Fibroblast of upper back skin (primary cell): Measurements from ENCODE around the gene NAT10.

Source experiments
- DNase-seq: peaks from one replicate; pipeline ENCODE4 v3.0.0-alpha.2; 2013

The NAT10 gene

DNA sequence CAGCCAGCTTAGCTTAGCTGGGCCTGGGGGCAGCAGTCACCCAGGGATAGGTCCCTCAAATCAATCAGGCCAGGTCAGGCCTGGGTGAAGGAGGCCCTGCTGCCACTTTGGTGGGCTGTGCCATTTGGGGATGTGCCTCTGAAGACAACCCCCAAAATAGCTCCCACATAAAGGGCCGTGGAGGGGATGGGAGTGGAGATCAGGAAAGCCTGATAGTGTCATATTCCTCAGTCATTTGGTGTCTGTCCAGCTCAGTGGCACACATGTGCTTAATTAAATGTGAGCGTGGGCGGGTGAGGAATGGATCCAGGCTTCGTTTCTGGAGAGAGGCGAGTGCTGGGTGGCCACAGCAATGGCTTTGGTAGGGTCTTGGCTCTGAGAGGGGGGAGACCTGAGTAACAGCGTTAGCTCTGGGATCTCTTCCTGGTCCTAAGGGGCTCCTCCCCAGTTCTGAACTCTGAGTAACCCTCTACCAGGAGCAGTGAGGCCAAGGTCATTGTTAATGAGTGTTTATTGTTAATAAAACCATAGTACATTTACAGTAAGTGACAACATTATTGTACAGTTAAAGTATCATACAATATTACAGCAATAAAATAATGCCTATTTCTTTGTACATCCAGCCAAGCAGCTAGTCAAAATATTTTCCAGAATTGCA is 45.2 kb downstream of the NAT10 start:
- peak; percentile 43 for DNase-seq

GRCh38 chr11:34151166-34151565 is 45.7 kb downstream of the NAT10 start:
- no peak for DNase-seq

DNA sequence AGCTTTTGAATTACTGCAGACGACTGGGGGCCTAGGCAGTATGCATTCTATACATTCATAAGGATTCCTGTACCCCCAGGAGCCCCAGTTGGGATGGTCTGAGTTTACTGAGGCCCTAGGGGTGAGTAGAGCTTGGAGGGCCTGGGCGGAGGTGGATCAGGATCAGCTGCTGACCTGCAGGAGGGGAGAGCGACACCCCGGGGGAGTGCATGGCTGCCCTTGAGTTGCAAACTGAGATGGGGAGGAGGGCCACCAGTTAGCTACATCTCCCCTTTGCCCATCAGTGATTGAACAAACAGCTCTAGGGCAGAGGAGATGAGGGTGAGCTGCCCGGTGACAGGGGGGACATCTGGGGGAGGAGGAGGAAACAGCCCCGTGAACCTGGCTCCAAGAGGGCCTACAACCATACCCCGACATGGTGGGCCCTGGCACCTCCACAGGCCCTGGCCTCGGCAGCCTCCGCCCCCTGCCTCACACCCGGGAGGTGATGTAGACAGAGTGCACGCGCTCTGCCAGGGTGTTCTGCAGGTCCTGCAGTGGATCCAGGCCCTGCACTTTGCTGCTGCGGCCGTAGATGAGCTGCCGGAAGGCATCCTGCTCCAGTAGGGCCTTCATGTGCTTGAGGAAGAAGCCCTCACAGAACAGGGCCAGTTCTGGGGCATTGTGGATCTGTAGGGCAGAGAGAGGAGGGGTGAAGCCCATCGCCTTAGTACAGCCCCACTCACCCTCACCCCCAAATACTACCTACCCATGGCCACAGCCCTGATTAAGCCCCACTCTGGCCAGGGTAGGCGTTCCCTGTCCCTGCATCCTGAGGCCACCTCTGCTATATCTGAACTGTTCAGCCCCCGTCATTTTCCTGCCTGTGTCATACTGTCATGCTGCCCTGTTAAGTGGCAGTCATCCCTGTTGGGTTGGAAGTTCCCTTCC is 46.8 kb downstream of the NAT10 start:
- DNase-seq = no peak

GRCh38 chr11:34154059-34154875 is 48.8 kb downstream of the NAT10 start:
- DNase-seq = no peak

DNA sequence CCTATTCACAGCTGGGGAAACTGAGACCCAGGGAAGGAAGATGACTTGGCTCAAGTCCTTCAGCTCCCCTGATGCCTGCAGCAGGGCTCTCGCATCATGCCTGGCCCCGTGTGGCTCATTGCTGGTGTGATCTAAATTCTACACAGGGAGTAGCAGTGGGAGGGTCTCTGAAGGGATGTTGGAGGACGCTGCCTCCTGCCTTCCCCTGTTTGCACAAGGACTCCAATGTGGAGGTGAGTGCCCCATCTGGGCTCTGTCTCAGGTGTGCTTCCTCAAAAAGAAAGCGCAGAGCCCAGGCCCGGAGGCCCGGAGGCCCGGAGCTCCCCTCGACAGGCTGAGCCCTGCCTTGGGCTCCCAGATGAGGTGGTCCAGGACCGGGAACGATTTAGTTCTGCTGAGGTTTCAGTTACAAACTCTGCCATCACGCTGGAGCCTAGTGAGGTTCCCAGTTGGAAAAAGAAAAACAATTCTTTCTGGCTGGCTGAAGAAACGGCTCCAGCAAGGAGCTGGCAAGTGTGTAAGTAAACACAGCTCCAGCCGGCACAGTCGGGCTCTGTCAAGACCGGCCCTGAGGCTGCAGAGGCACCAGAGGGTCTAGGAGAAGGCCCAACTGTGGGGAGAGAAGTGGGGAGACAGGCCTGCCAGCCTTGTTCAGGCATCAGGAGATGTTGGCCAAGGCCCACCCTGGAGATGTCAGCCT is 49.8 kb downstream of the NAT10 start:
- DNase-seq = no peak

DNA sequence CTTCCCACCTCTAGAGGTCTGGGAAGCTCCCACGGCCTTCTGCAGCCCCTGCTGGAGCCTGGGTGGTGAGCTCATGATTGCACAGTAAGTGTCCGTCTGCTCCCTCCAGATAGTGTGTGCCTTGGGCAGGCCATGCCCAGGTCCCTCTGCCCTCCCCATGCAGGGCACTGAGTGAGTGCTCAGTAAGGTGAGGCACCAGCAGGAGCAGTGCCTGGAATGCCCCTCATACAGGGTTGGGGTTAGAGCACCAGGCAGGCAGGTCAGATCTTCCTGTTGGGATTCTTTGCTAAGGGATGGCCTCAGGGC is 50.3 kb downstream of the NAT10 start:
- no peak for DNase-seq

- DNase-seq = no peak
Observed at GRCh38 chr11:34157163-34157562, 51.7 kb downstream of the NAT10 start.

DNA sequence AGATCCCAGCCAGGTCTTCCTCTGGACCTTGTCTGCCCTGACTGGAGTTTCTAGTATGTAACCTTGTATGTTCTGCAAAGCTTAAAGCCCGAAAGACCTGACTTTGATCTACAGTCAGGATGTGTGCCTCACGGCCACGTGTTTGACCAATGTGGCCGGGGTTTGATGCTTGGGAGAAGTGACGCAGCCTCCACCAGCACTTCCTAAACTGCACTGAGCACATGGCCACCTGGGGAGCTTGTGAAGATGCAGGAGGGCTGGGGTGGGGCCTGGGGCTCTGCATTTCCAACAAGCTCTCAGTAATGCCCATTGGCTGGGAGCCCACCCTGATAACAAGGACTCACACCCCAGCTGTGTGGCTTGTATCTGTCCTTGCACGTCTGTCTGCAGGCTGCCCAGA is 53.2 kb downstream of the NAT10 start:
- DNase-seq = no peak

DNA sequence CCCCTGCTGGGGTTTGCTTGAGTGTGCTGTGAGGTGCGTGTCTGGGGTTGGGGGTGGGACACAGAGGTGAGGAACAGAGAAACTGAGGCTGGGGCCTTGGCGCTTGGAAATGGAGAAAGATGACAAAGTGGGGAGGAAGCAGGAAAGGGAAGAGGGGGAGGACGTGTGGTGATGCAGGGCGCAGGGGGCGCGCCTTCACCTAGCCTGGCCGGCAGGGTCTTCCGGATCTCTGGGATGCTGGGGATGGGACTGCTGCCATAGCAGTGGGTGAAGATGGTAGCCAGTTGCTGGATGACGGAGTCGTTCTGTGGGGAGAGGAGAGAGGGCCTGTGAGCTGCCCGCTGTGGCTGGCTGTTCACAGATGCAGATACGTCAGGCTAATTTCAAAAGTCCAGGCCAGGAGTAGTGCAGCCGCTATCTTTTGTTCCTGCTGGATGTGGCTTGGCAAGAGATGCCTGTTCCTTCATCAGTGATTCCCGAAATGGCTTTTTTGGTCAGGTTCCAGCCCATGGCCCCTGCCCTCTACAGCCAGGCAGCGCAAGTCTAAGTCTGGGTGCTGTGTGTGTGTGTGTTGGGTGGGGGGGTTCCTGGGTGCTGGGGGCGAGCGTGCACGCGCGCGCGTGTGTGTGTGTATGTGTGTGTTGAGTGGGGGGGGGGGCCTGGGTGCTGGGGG is 54.8 kb downstream of the NAT10 start:
- DNase-seq = peak; percentile 5

GRCh38 chr11:34160791-34161190 is 55.4 kb downstream of the NAT10 start:
- DNase-seq = no peak

GRCh38 chr11:34161361-34161760 is 55.9 kb downstream of the NAT10 start:
- no peak for DNase-seq

DNA sequence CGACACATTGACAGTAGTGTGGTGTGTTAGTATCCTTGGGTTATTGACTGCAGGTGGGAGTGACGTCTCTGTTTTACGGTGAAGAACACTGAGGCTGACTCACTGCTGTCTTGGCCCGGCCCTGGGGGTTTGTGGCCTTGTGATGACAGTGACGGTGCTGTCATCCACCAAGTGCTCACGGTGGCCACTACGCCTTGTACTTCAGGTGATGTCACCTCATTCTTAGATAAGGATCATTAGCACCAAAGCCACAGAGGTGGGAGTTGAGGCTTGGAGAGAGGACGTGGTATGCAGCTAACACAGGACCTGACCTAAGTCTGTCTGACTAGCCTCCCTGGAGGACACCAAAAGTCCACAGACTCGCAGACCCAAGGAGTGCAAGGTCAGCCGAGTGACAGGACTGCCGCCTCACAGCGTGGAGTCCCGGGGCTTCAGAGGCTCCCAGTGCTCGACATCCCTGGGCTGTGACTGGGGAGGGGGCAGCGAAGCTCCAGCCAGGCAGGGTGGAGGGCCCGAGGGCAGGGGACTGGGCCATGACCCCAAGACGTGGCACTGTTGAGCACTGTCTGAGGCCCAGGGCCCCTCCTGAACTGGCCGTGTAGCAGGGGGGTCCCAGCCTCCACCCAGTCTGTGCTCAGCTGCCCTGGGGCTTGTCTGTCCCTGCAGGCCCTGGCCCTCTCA is 56.5 kb downstream of the NAT10 start:
- DNase-seq = no peak

GRCh38 chr11:34162493-34162820 is 57.0 kb downstream of the NAT10 start:
- DNase-seq = no peak

DNA sequence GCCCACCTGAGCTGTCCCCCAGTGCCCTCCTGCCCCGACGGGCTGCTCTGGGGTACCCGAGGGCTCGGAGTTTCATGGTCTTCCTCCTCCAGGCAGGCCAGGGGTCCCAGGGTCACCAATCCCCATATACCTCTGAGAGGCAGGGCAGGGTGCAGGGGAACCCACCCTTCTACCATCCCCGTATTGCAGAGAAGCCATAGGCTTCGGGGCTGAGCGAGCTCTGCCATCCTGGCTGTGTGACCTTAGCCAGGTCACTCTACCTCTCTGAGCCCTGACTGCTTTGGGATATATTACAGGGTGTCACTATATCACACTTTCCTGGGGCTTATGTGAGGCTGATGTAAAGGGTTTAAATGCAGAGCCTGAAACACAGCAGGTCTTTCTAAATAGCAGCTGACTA is 57.4 kb downstream of the NAT10 start:
- no peak for DNase-seq

- no peak for DNase-seq
Observed at GRCh38 chr11:34165121-34165520, 59.7 kb downstream of the NAT10 start.

DNA sequence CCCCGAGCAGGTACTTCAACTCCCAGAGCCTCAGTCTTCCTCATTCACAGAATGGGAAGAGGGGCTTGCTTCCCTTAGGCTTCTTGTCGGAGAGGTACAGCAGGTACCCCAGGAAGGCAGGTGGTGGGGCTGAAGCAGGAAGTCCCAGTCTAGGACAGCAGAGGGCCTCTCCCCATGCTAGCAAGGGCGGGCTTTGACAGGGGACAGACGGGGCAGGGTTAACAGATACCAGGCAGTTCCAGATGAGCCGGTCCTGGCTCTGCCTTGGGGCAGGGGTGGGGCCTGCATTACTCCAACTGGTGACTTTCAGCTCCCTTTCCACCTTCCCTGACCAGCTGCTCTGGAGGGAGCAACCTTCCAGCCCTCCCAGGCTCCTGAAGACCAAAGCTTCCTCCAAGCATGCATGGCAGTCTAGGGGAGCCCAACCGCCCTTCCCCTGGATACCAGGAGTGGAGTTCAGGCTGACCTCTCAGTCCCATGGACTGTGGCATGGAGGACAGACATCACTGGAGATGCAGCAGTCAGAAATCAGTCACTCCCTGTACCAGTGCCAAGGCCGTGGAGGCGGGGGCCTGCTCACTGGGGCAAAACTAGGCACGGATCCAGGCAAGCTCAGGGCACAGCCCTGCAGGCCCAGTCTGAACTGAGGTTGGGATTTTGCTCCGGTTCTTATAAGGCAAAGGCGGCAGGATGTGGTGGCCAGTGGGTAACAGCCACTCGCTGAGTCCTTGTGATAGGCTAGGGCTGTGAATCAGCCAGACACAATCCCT is 60.5 kb downstream of the NAT10 start:
- no peak for DNase-seq

DNA sequence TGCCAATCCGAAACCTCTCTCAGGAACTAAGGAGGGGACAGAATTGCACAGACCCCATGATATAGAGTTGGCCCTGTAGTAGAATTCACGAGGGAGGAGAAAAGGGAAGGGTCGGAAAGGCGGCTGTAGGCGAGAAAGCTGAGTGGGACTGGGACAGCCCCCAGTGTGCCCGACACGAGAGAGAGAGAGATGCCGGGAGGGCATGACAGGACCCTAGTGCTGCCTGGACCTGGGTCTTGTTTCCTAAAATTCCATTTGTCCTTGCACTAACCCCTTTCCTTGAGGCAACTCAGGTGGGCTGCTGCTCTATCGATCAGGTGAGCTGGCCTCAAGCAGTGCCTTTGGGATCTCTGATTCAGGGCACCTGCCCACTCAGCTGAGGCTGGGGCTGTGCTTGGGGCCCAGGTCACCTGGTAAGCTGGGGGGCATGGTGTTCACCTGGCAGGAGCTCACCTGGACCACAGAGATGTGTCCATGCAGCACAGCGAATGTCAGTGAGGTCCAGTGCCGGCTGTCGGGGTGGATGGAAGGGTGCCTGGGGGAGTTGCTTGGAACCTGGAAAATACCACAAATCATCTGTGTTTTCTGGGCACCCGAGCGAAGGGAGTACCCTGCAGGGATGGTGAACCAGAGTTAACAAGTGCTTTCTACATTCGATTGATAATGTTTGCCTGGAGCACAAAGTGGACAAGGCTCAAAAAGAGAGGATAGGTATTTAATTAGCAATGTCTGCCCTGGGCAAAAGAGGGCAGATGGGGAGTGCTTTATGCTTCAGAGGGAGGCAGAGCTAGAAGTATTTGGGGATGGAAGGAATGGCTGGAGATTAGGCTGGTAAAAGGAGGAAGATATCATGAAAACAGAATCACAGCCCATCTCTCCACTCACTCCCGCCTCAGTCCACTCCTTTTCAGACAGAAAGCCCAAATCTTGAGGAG is 61.6 kb downstream of the NAT10 start:
- no peak for DNase-seq

- DNase-seq = no peak
Observed at GRCh38 chr11:34167961-34168360, 62.5 kb downstream of the NAT10 start.

DNA sequence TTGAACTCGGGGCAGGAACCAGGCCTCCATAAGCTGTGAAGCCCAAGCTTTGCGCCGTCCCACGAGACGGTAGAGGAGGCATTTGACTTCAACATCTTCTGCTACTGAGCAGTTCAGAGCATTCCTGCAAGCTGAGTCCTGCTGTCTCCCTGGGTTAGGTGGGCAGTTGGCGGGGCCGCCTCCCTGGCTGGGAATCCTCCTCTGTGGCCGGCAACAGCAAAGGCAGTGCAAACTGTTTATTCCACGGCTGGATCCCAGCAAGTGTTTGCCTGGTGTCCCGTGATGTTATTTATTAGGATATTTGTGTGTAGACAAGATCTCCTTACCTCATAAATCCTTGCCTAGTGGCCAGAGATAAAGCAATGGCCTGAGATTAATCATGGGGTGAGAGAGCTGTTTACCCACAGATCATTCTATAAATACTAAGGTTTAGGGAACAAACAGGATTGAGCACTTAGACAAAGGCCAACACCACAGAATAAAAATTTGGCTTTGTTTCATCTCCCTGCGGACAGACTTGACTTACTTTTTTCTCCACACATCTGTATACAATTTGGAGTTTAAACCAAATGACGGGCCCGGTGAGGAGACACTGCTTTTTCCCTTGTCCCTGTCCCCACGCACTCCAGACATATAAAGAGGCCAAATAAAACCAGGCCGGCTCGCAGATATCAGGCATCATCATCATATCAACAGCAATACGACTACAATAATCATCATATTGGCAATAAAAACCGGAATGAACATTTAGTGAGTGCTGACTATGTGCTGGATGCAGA is 63.4 kb downstream of the NAT10 start:
- peak; percentile 46 for DNase-seq
